ENCODE results near the gene STK11. TPM values are rescaled to one million over a fixed set of nuclear protein-coding genes. Genes with fewer than 3 reads are reported as not detected.

Gene STK11
- total RNA-seq (ENCODE audit: low replicate concordance) = 77.6 and 112 TPM in 2 replicates

GRCh38 chr19:1205114-1206099 is at the start of gene STK11:
Gene STK11, plus strand, starts transcription at chr19:1205778. Its CDS starts 1,136 bp downstream, at chr19:1206914.

GRCh38 chr19:1173845-1174809 is 31.5 kb upstream of the STK11 start, which contains the start of gene SBNO2:
Gene SBNO2, minus strand, starts transcription at chr19:1174268. Its CDS starts 19,992 bp downstream, at chr19:1154276.

GRCh38 chr19:1237754-1238368 is 32.3 kb downstream of the STK11 start, which contains the start of gene CBARP:
Gene CBARP, minus strand, starts transcription at chr19:1238005. Its CDS starts 1,905 bp downstream, at chr19:1236100.

GRCh38 chr19:1241417-1242095 is 36.0 kb downstream of the STK11 start, which contains the start of gene ATP5F1D:
Gene ATP5F1D, plus strand, starts transcription at chr19:1241751. Its CDS starts 100 bp downstream, at chr19:1241851.

GRCh38 chr19:1248139-1248785 is 42.7 kb downstream of the STK11 start, which contains the start of gene MIDN:
Gene MIDN, plus strand, starts transcription at chr19:1248583. Its CDS starts 1,714 bp downstream, at chr19:1250297.

GRCh38 chr19:1269065-1269477 is 63.5 kb downstream of the STK11 start, which contains the start of gene CIRBP:
Gene CIRBP, plus strand, starts transcription at chr19:1269332. Its CDS starts 1,602 bp downstream, at chr19:1270934.

GRCh38 chr19:1275260-1275975 is 69.8 kb downstream of the STK11 start, which contains the start of gene FAM174C:
Gene FAM174C, plus strand, starts transcription at chr19:1275530. Its CDS starts 20 bp downstream, at chr19:1275550.

Other genes with a start within 250 kb of the STK11 start
- 37.1 and 127 TPM in 2 replicates for gene WDR18, start 221.4 kb upstream of the STK11 start, total RNA-seq (ENCODE audit: low replicate concordance)
- gene GRIN3B, start 205.4 kb upstream of the STK11 start, total RNA-seq (ENCODE audit: low replicate concordance) = 0.23 and 0.45 TPM in 2 replicates
- 41.3 and 58.0 TPM in 2 replicates for gene TMEM259, start 184.7 kb upstream of the STK11 start, total RNA-seq (ENCODE audit: low replicate concordance)
- not detected in 2 replicates for gene RNU6-2, start 184.3 kb upstream of the STK11 start, total RNA-seq (ENCODE audit: low replicate concordance)
- gene CNN2, start 179.2 kb upstream of the STK11 start, total RNA-seq (ENCODE audit: low replicate concordance) = 268 and 324 TPM in 2 replicates
- 2.2 and 8.4 TPM in 2 replicates for gene ABCA7, start 165.7 kb upstream of the STK11 start, total RNA-seq (ENCODE audit: low replicate concordance)
- 0.82 and 4.7 TPM in 2 replicates for gene ARHGAP45, start 138.6 kb upstream of the STK11 start, total RNA-seq (ENCODE audit: low replicate concordance)
- gene POLR2E, start 110.4 kb upstream of the STK11 start, total RNA-seq (ENCODE audit: low replicate concordance) = 127 and 132 TPM in 2 replicates
- 382 and 1,065 TPM in 2 replicates for gene GPX4, start 101.8 kb upstream of the STK11 start, total RNA-seq (ENCODE audit: low replicate concordance)
- 40.7 and 112 TPM in 2 replicates for gene SBNO2, start 31.5 kb upstream of the STK11 start, total RNA-seq (ENCODE audit: low replicate concordance)
- gene CBARP, start 32.2 kb downstream of the STK11 start, total RNA-seq (ENCODE audit: low replicate concordance) = 0.82 and 1.1 TPM in 2 replicates
- 36.6 and 63.1 TPM in 2 replicates for gene ATP5F1D, start 36.0 kb downstream of the STK11 start, total RNA-seq (ENCODE audit: low replicate concordance)
- 2.8 and 15.9 TPM in 2 replicates for gene MIDN, start 42.8 kb downstream of the STK11 start, total RNA-seq (ENCODE audit: low replicate concordance)
- gene CIRBP, start 63.6 kb downstream of the STK11 start, total RNA-seq (ENCODE audit: low replicate concordance) = 148 and 327 TPM in 2 replicates
- 8.4 and 17.5 TPM in 2 replicates for gene FAM174C, start 69.8 kb downstream of the STK11 start, total RNA-seq (ENCODE audit: low replicate concordance)
- gene EFNA2, start 80.1 kb downstream of the STK11 start, total RNA-seq (ENCODE audit: low replicate concordance) = not detected in 2 replicates
- gene NDUFS7, start 178.1 kb downstream of the STK11 start, total RNA-seq (ENCODE audit: low replicate concordance) = 51.4 and 87.2 TPM in 2 replicates
- gene GAMT, start 195.8 kb downstream of the STK11 start, total RNA-seq (ENCODE audit: low replicate concordance) = 29.8 and 36.3 TPM in 2 replicates
- 22.8 and 53.7 TPM in 2 replicates for gene DAZAP1, start 201.8 kb downstream of the STK11 start, total RNA-seq (ENCODE audit: low replicate concordance)
- 178 and 496 TPM in 2 replicates for gene RPS15, start 232.6 kb downstream of the STK11 start, total RNA-seq (ENCODE audit: low replicate concordance)
- gene APC2, start 244.3 kb downstream of the STK11 start, total RNA-seq (ENCODE audit: low replicate concordance) = under 0.01 and 0.08 TPM in 2 replicates

Measured in smooth muscle cell of the coronary artery (primary cell).